ENCODE measurements around the gene COL4A1.

COL4A1 gene

DNA sequence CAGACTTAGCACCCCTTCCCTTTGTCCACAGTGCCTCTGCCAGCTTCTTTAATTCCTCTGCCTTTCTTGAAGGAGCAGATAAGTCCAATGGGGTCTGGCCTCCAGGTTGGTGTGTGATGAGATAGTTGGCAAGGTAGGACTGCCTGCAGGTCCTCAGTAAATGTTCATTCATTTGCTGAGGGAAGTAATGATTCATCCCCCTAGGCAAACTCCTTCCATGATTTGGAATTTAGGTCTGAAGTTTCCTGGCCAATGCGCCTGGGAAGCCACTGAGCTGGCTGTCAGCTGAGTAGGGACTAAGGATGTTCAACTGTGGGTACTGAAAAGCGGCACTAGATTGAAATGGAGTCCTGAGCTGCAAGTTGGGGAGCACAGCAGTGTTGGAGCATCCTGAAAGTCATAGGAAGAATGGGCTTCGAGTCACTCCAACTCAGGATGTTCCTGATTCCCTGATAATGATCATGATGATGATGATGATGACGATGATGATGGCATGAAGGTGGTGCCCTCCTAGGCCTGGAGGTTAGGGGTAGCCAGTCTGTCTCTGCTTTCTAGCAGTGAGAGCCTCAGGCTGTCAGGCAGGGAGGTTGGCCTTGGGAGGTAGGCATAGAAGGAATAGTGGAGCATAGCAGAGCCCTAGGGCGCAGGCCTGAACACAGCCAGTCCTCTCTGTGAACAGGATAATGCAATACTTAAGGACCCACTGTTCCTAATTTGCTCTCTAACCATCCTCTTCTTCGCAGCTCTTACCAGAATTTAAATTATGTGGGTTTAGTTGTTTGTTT is 44.9 kb upstream of the COL4A1 start:
- no peak for DNase-seq (ENCODE audit: low read depth)
- H3K4me3 ChIP-seq (ENCODE audit: control insufficient read depth, low read depth, low read length): no peak overlapping the region
- TF ChIP-seq, protein P1, sequence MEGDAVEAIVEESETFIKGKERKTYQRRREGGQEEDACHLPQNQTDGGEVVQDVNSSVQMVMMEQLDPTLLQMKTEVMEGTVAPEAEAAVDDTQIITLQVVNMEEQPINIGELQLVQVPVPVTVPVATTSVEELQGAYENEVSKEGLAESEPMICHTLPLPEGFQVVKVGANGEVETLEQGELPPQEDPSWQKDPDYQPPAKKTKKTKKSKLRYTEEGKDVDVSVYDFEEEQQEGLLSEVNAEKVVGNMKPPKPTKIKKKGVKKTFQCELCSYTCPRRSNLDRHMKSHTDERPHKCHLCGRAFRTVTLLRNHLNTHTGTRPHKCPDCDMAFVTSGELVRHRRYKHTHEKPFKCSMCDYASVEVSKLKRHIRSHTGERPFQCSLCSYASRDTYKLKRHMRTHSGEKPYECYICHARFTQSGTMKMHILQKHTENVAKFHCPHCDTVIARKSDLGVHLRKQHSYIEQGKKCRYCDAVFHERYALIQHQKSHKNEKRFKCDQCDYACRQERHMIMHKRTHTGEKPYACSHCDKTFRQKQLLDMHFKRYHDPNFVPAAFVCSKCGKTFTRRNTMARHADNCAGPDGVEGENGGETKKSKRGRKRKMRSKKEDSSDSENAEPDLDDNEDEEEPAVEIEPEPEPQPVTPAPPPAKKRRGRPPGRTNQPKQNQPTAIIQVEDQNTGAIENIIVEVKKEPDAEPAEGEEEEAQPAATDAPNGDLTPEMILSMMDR (IDR thresholded peaks at IDR 0.05; ENCODE audit: control insufficient read depth, insufficient read depth, low read depth, low read length, missing control alignments): no peak

DNA sequence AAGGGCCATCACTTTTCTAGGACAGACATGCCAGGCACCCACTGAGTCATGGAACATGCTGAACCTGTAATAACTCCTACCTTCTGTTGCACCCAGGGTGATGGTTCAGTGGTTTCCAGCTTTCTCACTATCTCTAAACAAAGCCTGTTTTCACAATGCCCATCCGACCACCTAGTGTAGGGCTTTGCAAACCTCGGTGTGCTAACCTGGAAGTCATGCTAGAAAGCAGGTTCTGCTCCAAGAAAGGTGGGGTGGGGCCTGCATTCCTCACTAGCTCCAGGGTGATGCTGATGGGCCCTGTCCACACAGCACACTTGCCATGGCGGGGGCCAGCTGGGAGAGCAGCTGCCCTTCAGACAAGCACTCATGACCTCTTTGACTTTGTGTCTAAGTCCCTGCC is 43.6 kb upstream of the COL4A1 start:
- H3K4me3 ChIP-seq (ENCODE audit: control insufficient read depth, low read depth, low read length): no peak overlapping the region
- TF ChIP-seq, protein P1 (IDR thresholded peaks at IDR 0.05; ENCODE audit: control insufficient read depth, insufficient read depth, low read depth, low read length, missing control alignments): no peak
- DNase-seq (ENCODE audit: low read depth): no peak

DNA sequence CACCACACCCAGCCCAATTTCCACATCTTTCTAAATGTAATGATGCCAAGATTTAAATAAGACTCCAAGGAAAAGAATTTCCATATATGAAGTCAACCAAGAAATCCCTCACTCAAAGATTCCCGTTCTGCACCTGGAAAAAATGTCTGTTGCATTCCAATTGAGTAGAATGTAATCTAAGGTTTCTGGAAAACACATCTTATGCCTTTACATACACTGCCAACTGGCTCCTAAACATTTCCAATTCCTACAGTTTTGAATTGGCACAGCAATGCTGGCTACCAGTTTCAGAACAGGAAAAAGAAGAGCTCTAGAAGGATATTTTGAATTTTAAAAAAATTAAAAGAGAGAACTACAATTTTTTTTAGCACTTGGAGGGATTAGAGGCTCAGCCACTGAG is 43.1 kb upstream of the COL4A1 start:
- TF ChIP-seq, protein P1 (IDR thresholded peaks at IDR 0.05; ENCODE audit: control insufficient read depth, insufficient read depth, low read depth, low read length, missing control alignments): no peak
- H3K4me3 ChIP-seq (ENCODE audit: control insufficient read depth, low read depth, low read length): no peak overlapping the region
- DNase-seq (ENCODE audit: low read depth): no peak

DNA sequence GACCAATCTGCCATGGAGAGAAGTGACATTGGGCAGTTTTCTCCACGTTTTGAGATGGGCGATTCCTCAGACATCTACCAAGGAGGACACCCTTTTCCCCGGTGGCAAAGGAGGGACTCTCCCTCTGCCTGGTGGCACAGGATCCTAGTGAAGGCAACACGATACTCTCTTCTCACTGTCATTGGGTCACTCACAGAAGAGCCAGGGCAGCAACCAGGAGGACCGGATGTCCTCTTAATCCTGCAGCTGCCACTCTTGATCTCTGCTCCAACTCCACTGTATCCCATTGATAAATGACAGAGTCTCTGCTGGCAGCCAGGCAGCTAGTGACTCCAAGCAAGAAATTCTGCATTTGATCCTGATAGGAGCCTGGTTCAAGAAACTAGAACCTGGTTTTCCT is 42.3 kb upstream of the COL4A1 start:
- DNase-seq (ENCODE audit: low read depth): no peak
- no peak overlapping the region for H3K4me3 ChIP-seq (ENCODE audit: control insufficient read depth, low read depth, low read length)
- TF ChIP-seq, protein P1 (IDR thresholded peaks at IDR 0.05; ENCODE audit: control insufficient read depth, insufficient read depth, low read depth, low read length, missing control alignments): no peak

DNA sequence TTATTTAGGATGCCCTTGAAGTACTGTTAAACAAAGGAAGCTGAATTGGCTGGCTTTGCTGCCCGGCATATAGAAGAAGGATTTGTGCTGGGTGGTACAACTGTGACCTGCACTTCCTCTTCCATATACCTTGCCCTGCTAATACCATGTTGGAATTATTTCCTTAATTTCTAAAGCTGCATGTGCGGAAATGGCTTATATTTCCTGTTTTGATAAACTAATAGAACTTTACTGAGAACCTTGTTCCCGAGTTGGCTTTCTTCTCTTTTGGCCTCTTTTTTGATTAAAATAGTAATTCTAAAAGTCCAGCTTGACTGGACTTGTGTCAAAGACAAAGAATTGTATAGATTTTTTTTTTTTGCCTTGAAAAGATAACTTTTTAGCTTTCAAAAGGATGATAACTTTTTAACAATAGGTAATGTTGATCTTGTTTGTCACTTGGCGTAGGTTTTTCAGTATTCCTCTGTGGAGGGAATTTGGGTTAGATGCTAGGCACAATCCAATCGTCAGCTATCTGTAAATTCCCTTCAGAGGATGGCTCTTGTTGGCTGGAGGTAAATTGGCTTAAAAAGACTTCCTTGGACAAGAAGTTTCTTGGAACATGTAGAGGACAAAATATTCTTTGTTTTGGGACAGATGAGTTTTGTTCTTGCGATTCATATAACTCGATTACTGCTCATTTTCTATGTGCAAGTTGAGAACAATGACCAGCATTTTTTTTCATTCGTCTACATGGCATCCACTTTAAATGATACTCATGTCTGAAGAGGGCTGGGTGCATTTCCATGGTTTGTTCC is 41.5 kb upstream of the COL4A1 start:
- TF ChIP-seq, protein P1 (IDR thresholded peaks at IDR 0.05; ENCODE audit: control insufficient read depth, insufficient read depth, low read depth, low read length, missing control alignments): no peak
- DNase-seq (ENCODE audit: low read depth): no peak
- no peak overlapping the region for H3K4me3 ChIP-seq (ENCODE audit: control insufficient read depth, low read depth, low read length)

DNA sequence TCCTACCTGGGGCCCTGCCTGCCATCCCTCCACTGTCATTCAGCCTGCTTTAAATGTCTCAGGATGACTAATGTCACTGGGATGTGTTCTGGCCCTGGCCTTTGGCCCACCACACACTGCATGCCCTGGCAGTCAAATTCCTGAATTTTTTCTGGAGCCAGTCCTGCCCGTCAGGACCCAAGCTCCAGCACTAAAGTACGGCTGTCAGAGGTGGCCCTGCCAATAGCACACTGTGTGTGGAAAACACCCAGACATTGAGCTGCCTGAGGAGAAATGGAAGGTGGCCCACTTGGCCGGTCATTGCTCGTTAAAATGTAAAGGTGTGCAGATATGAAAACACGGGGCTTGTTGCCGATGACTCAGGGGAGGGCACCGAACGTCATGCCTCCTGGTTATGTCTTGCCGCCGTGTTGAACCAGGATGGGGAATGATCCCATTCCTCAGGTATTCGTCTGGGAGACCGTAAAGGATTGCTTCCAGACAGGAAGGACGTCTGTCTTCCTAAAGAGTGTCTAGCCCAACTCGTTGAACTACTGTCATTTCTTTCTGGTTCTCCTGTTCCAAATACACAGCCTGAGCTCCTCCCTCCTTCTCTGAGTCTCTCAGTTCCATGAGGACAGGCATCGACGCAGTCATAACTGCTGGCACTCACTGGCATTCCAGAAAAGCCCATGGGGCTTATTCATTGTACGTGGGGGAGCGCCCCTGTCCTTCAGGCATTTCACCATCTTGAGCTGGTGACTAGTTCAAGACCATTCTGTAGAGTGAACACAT is 40.8 kb upstream of the COL4A1 start:
- no peak overlapping the region for H3K4me3 ChIP-seq (ENCODE audit: control insufficient read depth, low read depth, low read length)
- peak; percentile 31 for DNase-seq (ENCODE audit: low read depth)
- TF ChIP-seq, protein P1 (IDR thresholded peaks at IDR 0.05; ENCODE audit: control insufficient read depth, insufficient read depth, low read depth, low read length, missing control alignments): no peak

Data from AG09309 (cell line).